Activated CD4-positive, alpha-beta T cell treated with anti-CD3 and anti-CD28 coated beads for 36 hours (primary cell): Measurements from ENCODE around the gene PTPRJ. TPM values are rescaled to one million over a fixed set of nuclear protein-coding genes. Genes with fewer than 3 reads are reported as not detected.

Experiments
- ATAC-seq: fragments of 200-7000 bp; cut with Tn5 transposase; one replicate; pipeline ENCODE4 v1.10.0; 2021; ENCODE audit warnings: mild to moderate bottlenecking, moderate library complexity
- CTCF ChIA-PET: fragments of 350-600 bp; sonication (Branson Sonifier 250); formaldehyde crosslinking; loops from one replicate; lab custom pipeline; 2021; ENCODE audit warnings: antibody characterized with exemption; lab: Charles Lee
- POLR2A ChIA-PET: fragments of 350-600 bp; sonication (Branson Sonifier 250); formaldehyde crosslinking; loops from one replicate; lab custom pipeline; 2021; ENCODE audit warnings: antibody characterized with exemption, inconsistent platforms; lab: Charles Lee
- DNase-seq: peaks from one replicate; pipeline ENCODE4 v3.0.0-alpha.2; 2020
- H3K27ac Mint-ChIP-seq: one replicate; pipeline ENCODE4 v1.8.0; 2021; ENCODE audit warnings: mixed read lengths
- H3K27me3 Mint-ChIP-seq: one replicate; pipeline ENCODE4 v1.8.0; 2021; ENCODE audit warnings: mixed read lengths
- H3K36me3 Mint-ChIP-seq: one replicate; pipeline ENCODE4 v1.8.0; 2021; ENCODE audit warnings: low read depth, mixed read lengths
- H3K4me1 Mint-ChIP-seq: one replicate; pipeline ENCODE4 v1.8.0; 2021; ENCODE audit warnings: mixed read lengths
- H3K4me3 Mint-ChIP-seq: one replicate; pipeline ENCODE4 v1.8.0; 2021; ENCODE audit warnings: mild to moderate bottlenecking, moderate library complexity, mixed read lengths
- H3K9me3 Mint-ChIP-seq: one replicate; pipeline ENCODE4 v1.8.0; 2021; ENCODE audit warnings: low read depth, mixed read lengths
- intact Hi-C, 2 experiments: fragments of 100-400 bp; cut with DNase I in 1 of 2; cut with micrococcal nuclease in 1 of 2; formaldehyde crosslinking; loops; one replicate each; pipeline versions ENCODE4 v1.14.2 to v1.15.1; 2022 to 2024; cut with DNase I, micrococcal nuclease
- total RNA-seq, 2 experiments: library from RNA; stranded (reverse); gene quantifications; one replicate each; pipeline ENCODE4 v1.2.3, GENCODE V29; 2021

Gene PTPRJ
- total RNA-seq, 2 experiments from 2014 or later: 20.8 to 21.3 TPM

DNA sequence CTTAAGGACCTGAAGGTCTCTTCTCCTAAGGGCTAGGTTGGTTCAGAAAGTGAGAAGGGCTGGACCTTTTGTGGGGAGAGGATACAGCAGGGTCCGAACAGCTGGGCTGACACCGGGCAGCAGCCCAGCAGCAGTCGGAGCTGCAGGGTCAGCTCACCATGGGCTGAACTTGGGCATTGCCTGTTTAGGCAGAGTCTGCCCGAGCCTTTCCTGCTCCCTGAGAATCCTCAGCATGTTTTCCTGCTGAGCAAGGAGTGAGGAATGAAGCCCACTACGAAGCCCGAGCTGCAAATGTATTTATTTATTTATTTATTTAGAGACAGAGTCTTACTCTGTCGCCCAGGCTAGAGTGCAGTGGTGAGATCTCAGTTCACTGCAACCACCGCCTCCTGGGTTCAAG is 83.9 kb downstream of the PTPRJ start:
- Mint-ChIP-seq H3K9me3 (no peaks in the 10 kb centered on the region), H3K27me3 (no peaks in the 10 kb centered on the region), H3K36me3 (peaks cover 18% of the 10 kb centered on the region), H3K4me3 (no peak overlapping the region), H3K27ac (peak overlapping the region; percentile 9), H3K4me1 (peaks cover 43% of the 10 kb centered on the region)
- no peak for DNase-seq
- intact Hi-C loops: no loop called here
- ChIA-PET CTCF (interaction anchor here (0.7 to 1.1 kb wide), 5 partner anchors 15 to 55 kb away, joined by 3 to 4 read pairs (median 3); no protein-coding TSS in a partner anchor), POLR2A (no interaction called here)
- ATAC-seq: no peak

DNA sequence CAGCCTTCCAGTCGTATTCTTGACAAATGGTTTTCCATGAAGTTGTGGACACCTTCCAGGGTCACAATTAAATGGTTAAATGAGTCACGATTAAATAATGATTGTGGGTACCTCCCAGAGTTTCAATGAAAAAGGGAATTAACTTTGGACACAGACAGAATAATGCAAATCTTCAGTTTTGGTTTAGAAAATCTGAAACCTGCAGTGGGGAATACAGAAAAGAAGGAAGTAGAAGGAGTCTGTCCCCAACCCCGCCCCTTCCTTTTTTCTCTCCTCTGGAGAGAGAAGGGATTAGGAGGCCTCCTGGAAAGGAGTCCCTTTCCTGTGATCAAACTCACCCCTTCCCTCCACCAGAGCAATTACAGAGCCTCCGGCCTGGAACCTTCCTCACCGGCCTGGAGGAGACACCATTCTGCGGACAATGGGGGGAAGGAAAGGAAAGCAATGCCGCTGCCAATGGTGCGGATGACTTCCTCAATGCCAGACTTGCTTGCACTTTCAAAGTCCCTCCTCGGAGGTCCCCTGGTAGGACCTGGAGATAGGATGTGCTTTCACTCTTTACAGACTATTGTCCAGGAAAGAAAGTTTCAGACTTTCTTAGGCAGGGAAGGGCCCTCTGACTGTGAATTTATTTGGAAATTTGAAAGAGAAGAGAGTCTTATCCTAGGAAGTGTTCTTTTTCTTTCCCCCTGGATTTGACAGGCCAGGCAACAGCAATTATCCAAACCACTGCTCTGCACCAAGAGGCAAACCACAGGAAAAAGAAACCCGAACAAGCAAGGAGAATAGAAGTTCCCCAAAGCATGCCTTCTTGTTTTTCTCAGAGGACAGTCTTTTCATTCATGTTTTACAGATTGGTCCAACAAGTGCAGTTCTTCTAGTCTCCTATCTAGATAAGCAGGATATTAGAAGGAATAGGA is 86.8 kb downstream of the PTPRJ start:
- H3K36me3 Mint-ChIP-seq: peaks cover 30% of the 10 kb centered on the region
- no peaks in the 10 kb centered on the region for H3K9me3 Mint-ChIP-seq
- intact Hi-C loops: no loop called here
- no peak overlapping the region for H3K4me3 Mint-ChIP-seq
- no peak overlapping the region for H3K27ac Mint-ChIP-seq
- POLR2A ChIA-PET: interaction anchor here (0.5 kb wide), 1 partner anchor 1080 kb away, joined by 4 read pairs; no protein-coding TSS in a partner anchor
- DNase-seq (no peak), ATAC-seq (no peak)
- CTCF ChIA-PET: interaction anchor here (1.2 kb wide), 1 partner anchor 41 kb away, joined by 3 read pairs; no protein-coding TSS in a partner anchor
- H3K27me3 Mint-ChIP-seq: no peaks in the 10 kb centered on the region
- H3K4me1 Mint-ChIP-seq: peaks cover 24% of the 10 kb centered on the region

GRCh38 chr11:48073031-48073861 is 92.9 kb downstream of the PTPRJ start:
- ATAC-seq (peak; percentile 42), DNase-seq (no peak)
- ChIA-PET POLR2A (no interaction called here), CTCF (interaction anchor here (0.7 to 1.2 kb wide), 2 partner anchors 8 to 10 kb away, joined by 3 to 4 read pairs; no protein-coding TSS in a partner anchor)
- H3K36me3 Mint-ChIP-seq: peaks cover 22% of the 10 kb centered on the region
- H3K27ac Mint-ChIP-seq: peak overlapping the region; percentile 4
- H3K4me1 Mint-ChIP-seq: peaks cover 12% of the 10 kb centered on the region
- no peaks in the 10 kb centered on the region for H3K9me3 Mint-ChIP-seq
- H3K27me3 Mint-ChIP-seq: no peaks in the 10 kb centered on the region
- H3K4me3 Mint-ChIP-seq: no peak overlapping the region
- intact Hi-C loops: no loop called here

DNA sequence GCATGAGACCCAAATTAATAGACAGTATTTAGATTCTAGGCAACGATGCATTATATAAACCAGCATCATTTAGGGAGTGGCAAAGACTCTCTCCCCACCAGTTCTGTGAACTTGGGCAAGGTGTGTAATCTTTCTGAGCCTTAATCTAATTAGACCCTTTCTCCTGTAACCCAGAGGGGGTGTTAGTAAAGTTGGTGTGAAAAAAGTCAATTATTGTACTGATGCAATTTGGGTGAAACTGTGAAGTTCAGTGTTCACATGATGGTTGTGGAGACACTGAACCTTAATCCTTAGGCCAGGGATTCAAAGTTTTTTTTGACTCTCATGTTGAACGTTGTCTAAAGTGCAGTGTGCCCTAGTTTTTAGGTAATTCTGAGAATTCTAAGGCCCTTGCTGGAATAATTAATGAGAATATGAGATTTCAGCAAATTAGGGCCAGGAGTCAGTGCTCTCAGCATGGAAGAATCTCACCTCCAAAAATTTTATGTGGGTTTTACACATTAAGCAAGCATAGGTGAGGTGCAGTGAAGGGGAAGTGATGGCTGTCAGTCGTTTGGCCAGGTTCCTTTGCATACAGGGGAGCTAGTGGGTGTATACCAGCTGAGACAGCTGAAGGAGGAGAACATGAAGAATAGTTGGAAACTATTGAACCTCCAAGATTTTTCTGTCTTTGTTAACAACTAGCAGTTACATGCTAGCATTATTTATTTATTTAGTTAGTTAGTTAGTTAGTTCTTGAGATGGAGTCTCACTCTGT is 94.2 kb downstream of the PTPRJ start:
- Mint-ChIP-seq H3K27me3 (no peaks in the 10 kb centered on the region), H3K4me3 (no peak overlapping the region), H3K4me1 (peaks cover 12% of the 10 kb centered on the region), H3K27ac (no peak overlapping the region), H3K9me3 (no peaks in the 10 kb centered on the region), H3K36me3 (peaks cover 11% of the 10 kb centered on the region)
- ChIA-PET CTCF (interaction anchor here (0.7 to 1.2 kb wide), 3 partner anchors 11 to 142 kb away, joined by 3 to 6 read pairs (median 4); no protein-coding TSS in a partner anchor), POLR2A (interaction anchor here (0.6 kb wide), 1 partner anchor 238 kb away, joined by 3 read pairs; no protein-coding TSS in a partner anchor)
- no peak for ATAC-seq
- intact Hi-C loops: no loop called here
- DNase-seq: no peak

DNA sequence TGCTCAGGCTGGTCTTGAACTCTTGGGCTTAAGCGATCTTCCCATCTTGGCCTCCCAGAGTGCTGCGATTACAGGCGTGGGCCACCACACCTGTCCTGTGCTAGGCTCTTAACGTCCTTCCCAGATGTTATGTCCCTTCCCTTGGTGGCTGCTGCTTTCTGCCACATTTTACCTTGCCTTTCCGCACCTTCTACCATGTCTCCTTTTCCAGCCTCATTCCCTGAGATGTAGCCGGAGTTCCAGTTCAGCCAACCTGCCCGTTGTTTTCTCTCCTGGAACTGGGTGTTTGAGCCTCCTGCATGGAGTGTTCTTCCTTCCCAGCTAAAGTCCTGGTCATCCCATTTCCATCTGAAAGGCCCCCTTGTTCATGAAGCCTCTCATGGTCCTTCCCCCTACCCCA is 95.3 kb downstream of the PTPRJ start:
- DNase-seq (no peak), ATAC-seq (no peak)
- ChIA-PET CTCF (interaction anchor here (0.7 kb wide), 2 partner anchors 13 to 52 kb away, joined by 3 to 4 read pairs; no protein-coding TSS in a partner anchor), POLR2A (no interaction called here)
- intact Hi-C loops: no loop called here
- no peak overlapping the region for H3K4me3 Mint-ChIP-seq
- H3K36me3 Mint-ChIP-seq: peaks cover 4% of the 10 kb centered on the region
- peaks cover 19% of the 10 kb centered on the region for H3K4me1 Mint-ChIP-seq
- H3K9me3 Mint-ChIP-seq: no peaks in the 10 kb centered on the region
- H3K27me3 Mint-ChIP-seq: no peaks in the 10 kb centered on the region
- no peak overlapping the region for H3K27ac Mint-ChIP-seq

GRCh38 chr11:48077251-48077650 is 96.9 kb downstream of the PTPRJ start:
- H3K36me3 Mint-ChIP-seq: peaks cover 2% of the 10 kb centered on the region
- DNase-seq (no peak), ATAC-seq (no peak)
- ChIA-PET POLR2A (no interaction called here), CTCF (interaction anchor here (0.8 kb wide), 1 partner anchor 19 kb away, joined by 3 read pairs; no protein-coding TSS in a partner anchor)
- intact Hi-C loops: no loop called here
- no peaks in the 10 kb centered on the region for H3K9me3 Mint-ChIP-seq
- peaks cover 34% of the 10 kb centered on the region for H3K4me1 Mint-ChIP-seq
- H3K4me3 Mint-ChIP-seq: no peak overlapping the region
- H3K27me3 Mint-ChIP-seq: no peaks in the 10 kb centered on the region
- H3K27ac Mint-ChIP-seq: no peak overlapping the region

DNA sequence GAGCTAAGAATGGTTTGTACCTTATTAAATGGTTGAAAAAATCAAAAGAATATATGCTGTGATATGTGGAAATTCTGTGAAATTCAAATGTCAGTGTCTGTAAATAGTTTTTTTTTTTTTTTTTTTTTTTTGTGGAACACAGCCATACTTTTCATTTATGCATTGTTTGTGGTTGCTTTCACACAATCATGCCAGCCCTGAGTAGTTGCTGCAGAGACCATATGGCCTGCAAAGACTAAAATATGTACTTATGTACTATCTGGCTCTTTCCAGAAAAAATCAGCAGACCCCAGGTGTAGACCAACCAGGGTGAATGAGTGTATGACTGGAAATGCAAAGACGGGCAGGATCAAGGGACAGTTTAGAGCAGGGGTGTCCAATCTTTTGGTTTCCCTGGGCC is 98.3 kb downstream of the PTPRJ start:
- H3K27me3 Mint-ChIP-seq: no peaks in the 10 kb centered on the region
- peaks cover 2% of the 10 kb centered on the region for H3K36me3 Mint-ChIP-seq
- ChIA-PET POLR2A (no interaction called here), CTCF (interaction anchor here (0.7 to 0.9 kb wide), 3 partner anchors 15 to 32 kb away, joined by 3 to 5 read pairs (median 3); no protein-coding TSS in a partner anchor)
- DNase-seq (no peak), ATAC-seq (no peak)
- H3K4me1 Mint-ChIP-seq: peaks cover 34% of the 10 kb centered on the region
- no peak overlapping the region for H3K27ac Mint-ChIP-seq
- no peak overlapping the region for H3K4me3 Mint-ChIP-seq
- intact Hi-C loops: no loop called here
- H3K9me3 Mint-ChIP-seq: no peaks in the 10 kb centered on the region

DNA sequence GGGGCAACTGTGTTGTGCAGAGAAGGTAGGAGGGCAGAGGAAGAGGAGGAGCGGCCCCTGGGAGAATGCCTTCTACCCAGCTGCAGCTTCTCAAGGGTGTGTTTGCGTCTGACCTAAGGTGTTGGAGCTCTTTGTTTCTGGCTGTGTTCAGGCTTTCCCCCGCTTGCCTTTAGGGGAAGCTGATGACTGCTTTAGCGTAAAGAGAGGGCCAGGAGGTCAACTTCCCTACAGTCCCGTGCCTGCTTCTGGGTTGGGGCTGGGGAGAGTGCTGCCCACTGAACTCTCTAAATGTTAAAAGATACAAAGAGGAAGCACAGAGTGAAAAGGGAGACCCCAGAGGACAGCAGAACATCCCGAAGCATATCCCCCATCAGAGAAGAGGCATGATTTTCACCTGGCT is 99.2 kb downstream of the PTPRJ start:
- Mint-ChIP-seq H3K36me3 (peaks cover 9% of the 10 kb centered on the region), H3K27me3 (no peaks in the 10 kb centered on the region), H3K27ac (no peak overlapping the region), H3K4me1 (peaks cover 35% of the 10 kb centered on the region), H3K9me3 (no peaks in the 10 kb centered on the region), H3K4me3 (no peak overlapping the region)
- ChIA-PET CTCF (interaction anchor here (0.9 to 1.2 kb wide), 2 partner anchors 16 to 30 kb away, joined by 3 to 4 read pairs; no protein-coding TSS in a partner anchor), POLR2A (no interaction called here)
- intact Hi-C loops: no loop called here
- DNase-seq (no peak), ATAC-seq (no peak)

DNA sequence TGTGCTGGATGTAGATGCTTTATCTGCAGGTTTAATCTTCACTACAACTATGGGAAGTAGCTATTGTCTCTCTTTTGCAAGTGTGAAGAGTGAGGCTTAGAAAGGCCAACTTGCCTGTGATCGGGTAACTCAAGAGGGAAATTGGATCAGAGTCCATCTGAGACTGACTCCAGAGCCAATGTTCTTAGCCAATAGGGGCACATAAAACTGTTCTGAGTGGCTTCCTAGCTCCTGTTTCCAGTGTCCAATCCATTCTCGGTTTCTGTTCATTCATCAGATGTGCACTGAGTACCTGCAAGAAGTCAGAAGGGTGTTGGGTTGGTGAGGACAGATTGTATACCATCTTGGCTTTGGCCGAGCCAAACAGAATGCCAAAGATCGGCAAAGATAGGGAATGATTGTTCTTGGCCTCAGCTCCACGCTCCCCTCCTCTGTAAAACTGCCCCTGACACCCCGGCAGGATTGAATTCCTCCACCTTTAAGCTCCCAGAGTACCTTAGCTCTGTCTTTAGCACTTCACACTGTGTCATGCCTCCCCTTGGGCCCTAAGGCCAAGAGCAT is 100.0 kb downstream of the PTPRJ start:
- Mint-ChIP-seq H3K4me1 (peaks cover 33% of the 10 kb centered on the region), H3K4me3 (no peak overlapping the region), H3K9me3 (no peaks in the 10 kb centered on the region), H3K27ac (no peak overlapping the region), H3K36me3 (peaks cover 9% of the 10 kb centered on the region), H3K27me3 (no peaks in the 10 kb centered on the region)
- POLR2A ChIA-PET: no interaction called here
- ATAC-seq: no peak
- intact Hi-C loops: no loop called here
- DNase-seq: no peak
- CTCF ChIA-PET: interaction anchor here (0.7 to 1.2 kb wide), 3 partner anchors 28 to 152 kb away, joined by 3 to 4 read pairs (median 3); no protein-coding TSS in a partner anchor
